HG03159 (cell line): ENCODE measurements around the gene TBATA.

Source experiments
- ATAC-seq: cut with Tn5 transposase; IDR thresholded peaks from one replicate; pipeline ENCODE4 v1.9.1; 2021; ENCODE audit warnings: mild to moderate bottlenecking, moderate library complexity; ENCODE audit not compliant: unreplicated experiment

The TBATA gene

GRCh38 chr10:70785190-70785589 is at the start of gene TBATA:
Gene TBATA (minus strand): TSS chr10:70785377. CDS start chr10:70783379, 1,998 bp downstream.
- no peak for ATAC-seq

- no peak for ATAC-seq
Observed at GRCh38 chr10:70834441-70835151, 49.4 kb upstream of the TBATA start.

GRCh38 chr10:70834021-70834420 is 48.8 kb upstream of the TBATA start:
- ATAC-seq, result no peak

GRCh38 chr10:70833601-70834000 is 48.4 kb upstream of the TBATA start:
- no peak for ATAC-seq

GRCh38 chr10:70832852-70833528 is 47.8 kb upstream of the TBATA start:
- no peak for ATAC-seq

- ATAC-seq, result no peak
Observed at GRCh38 chr10:70832221-70832620, 47.0 kb upstream of the TBATA start.

- no peak for ATAC-seq
Observed at GRCh38 chr10:70830164-70830563, 45.0 kb upstream of the TBATA start.

GRCh38 chr10:70829543-70829942 is 44.4 kb upstream of the TBATA start:
- no peak for ATAC-seq

- ATAC-seq, result no peak
Observed at GRCh38 chr10:70828923-70829322, 43.7 kb upstream of the TBATA start.

- no peak for ATAC-seq
Observed at GRCh38 chr10:70827086-70827757, 42.0 kb upstream of the TBATA start.

GRCh38 chr10:70822076-70822820 is 37.1 kb upstream of the TBATA start:
- ATAC-seq, result no peak

- no peak for ATAC-seq
Observed at GRCh38 chr10:70820976-70821750, 36.0 kb upstream of the TBATA start.

GRCh38 chr10:70816220-70816894 is 31.2 kb upstream of the TBATA start:
- ATAC-seq, result peak; percentile 45

GRCh38 chr10:70815504-70816219 is 30.5 kb upstream of the TBATA start, which contains the start of gene SGPL1:
Gene SGPL1 (plus strand): TSS chr10:70815948. CDS start chr10:70816854, 906 bp downstream.
- ATAC-seq, result peak; percentile 89

- ATAC-seq, result no peak
Observed at GRCh38 chr10:70814126-70814525, 28.9 kb upstream of the TBATA start.

- no peak for ATAC-seq
Observed at GRCh38 chr10:70812814-70813213, 27.6 kb upstream of the TBATA start.

GRCh38 chr10:70811881-70812280 is 26.7 kb upstream of the TBATA start:
- ATAC-seq, result no peak

- ATAC-seq, result no peak
Observed at GRCh38 chr10:70810967-70811366, 25.8 kb upstream of the TBATA start.

GRCh38 chr10:70809726-70810125 is 24.5 kb upstream of the TBATA start:
- ATAC-seq, result no peak
